Measurements from ENCODE around the gene CDKL4.
"Not testable (repeated sequence)": the region's sequence is repeated elsewhere in the genome, so short reads cannot be mapped to it uniquely, and the experiment has no call there.

Gene CDKL4

DNA sequence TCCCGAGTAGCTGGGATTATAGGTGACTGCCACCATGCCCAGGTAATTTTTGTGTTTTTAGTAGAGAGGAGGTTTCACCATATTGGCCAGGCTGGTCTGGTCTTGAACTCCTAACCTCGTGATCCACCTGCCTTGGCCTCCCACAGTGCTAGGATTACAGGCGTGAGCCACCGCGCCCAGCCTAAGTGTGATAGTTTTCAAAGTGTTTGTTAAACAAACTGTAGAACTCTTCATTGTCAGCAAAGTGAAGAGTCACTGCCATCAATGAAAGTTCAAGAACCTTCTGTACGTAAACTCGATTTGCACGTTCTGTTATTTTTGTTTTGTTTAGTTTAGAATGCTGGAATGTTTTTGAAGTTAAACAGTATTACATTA is 104.9 kb downstream of the CDKL4 start:
- DNase-seq, result no peak
- TF ChIP-seq GATA1 (IDR thresholded peaks at IDR 0.05; ENCODE audit: low read depth, low read length) (no peak), POLR2A (IDR thresholded peaks at IDR 0.05; ENCODE audit: low read length) (no peak)

GRCh38 chr2:39138187-39138836 is 105.5 kb downstream of the CDKL4 start:
- DNase-seq, result not testable (repeated sequence)

DNA sequence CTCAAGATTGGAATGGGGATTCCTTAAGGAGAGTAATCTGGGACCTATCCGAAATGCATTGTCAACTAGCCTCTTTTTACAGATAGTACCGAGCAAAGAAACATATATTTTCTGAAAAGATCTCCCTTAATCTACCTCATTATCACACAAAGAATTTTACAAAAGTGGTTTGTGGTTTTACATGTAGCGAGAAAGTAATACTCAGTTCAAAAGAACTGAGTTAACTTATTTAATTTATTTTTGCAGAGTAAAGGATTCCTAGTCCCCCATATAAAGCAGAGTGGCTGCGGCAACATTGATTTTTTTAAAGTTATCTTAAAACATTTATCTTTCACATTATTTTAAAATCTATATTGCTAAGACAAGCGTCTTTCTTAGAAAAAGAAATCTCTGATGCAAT is 107.0 kb downstream of the CDKL4 start:
- TF ChIP-seq POLR2A (IDR thresholded peaks at IDR 0.05; ENCODE audit: low read length) (no peak), GATA1 (IDR thresholded peaks at IDR 0.05; ENCODE audit: low read depth, low read length) (no peak)
- no peak for DNase-seq

DNA sequence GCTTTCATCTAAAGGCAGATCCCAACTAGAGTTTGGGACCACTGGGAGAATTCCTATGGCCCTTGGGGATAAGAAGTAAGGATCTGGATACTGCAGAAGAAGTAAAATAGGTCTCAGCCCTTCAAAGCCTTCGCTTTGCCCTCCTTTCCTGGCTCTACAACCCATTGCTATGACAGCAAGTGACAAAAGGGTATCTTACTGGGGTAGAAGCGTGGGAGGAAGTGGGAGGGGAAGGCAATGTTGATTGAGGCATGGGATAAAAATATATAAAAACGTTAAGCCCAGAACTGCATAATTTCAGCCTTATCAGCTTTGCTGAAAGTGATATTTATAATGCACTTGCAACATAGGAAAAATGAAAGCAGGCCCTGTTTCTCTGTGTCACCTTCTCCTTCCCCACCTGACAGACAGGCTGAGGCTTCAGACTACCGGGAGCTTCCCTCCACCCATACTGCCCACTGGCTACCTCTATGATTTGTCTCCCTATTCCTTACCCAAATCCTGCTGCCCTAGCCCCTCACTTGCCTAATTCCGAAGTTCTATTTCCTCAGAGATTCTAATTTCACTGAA is 108.0 kb downstream of the CDKL4 start:
- TF ChIP-seq GATA1 (IDR thresholded peaks at IDR 0.05; ENCODE audit: low read depth, low read length) (no peak), POLR2A (IDR thresholded peaks at IDR 0.05; ENCODE audit: low read length) (no peak)
- no peak for DNase-seq

GRCh38 chr2:39133215-39133851 is 110.4 kb downstream of the CDKL4 start:
- no peak for DNase-seq
- TF ChIP-seq POLR2A (IDR thresholded peaks at IDR 0.05; ENCODE audit: low read length) (no peak), GATA1 (IDR thresholded peaks at IDR 0.05; ENCODE audit: low read depth, low read length) (no peak)

DNA sequence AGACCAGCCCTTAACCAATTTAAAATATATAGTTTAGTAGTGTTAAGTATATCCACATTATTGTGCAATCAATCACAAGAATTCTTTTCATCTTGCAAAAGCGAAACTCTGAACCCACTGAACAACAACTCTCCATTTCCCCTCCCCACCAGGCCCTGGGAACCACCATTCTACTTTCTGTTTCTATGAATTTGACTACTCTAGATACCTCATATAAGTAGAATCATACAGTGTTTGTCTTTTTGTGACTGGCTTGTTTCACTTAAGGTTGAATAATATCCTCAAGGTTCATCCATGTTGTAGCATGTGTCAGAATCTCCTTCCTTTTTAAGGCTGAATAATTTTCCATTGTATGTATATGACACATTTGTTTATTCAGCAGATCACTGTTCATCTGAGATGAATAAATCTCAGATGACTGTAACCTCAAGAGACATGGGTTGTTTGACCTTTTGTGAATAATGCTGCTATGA is 114.8 kb downstream of the CDKL4 start:
- no peak for DNase-seq
- TF ChIP-seq POLR2A (IDR thresholded peaks at IDR 0.05; ENCODE audit: low read length) (no peak), GATA1 (IDR thresholded peaks at IDR 0.05; ENCODE audit: low read depth, low read length) (no peak)

DNA sequence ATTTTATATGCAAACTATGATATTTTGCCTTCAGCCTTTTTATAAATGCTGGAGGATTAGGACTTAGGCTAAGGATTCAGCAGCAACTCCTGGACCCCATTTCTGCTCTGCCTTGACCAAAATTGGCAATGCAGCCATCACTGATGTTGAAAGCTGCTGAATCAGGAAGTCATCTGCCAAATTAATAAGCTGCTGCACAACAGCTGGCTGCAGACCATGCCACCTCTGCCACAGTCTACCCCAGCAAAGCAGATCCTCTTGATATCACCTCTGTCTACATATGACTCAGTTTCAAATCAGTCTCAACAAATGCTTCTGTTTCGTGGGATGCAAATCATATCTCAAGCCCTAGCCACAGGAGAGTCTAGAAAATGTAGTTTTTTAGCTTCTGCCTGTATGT is 115.8 kb downstream of the CDKL4 start:
- TF ChIP-seq POLR2A (IDR thresholded peaks at IDR 0.05; ENCODE audit: low read length) (no peak), GATA1 (IDR thresholded peaks at IDR 0.05; ENCODE audit: low read depth, low read length) (no peak)
- peak in 1 of 2 experiments; percentile 10 for DNase-seq
